ENCODE data around the gene CACUL1. TPM values are rescaled to one million over a fixed set of nuclear protein-coding genes. Genes with fewer than 3 reads are reported as not detected.

The CACUL1 gene
- total and polyA plus RNA-seq, 2 experiments from 2014 or later, result 37.5 to 48.3 TPM

- no peaks in the 10 kb centered on the region for H3K36me3 ChIP-seq (replicated peaks; ENCODE audit: insufficient read depth, low read depth)
- H3K9me3 ChIP-seq (ENCODE audit: low read depth), result no peaks in the 10 kb centered on the region
- no peak for DNase-seq (ENCODE audit: low spot score)
- H2AFZ ChIP-seq, result no peak overlapping the region
- 83% methylated on average over 3 of the region's 3 CpGs for WGBS (ENCODE audit: low lambda C conversion rate, missing lambda C conversion rate)
- no peak overlapping the region for H3K4me3 ChIP-seq
- no peaks in the 10 kb centered on the region for H3K4me1 ChIP-seq (ENCODE audit: insufficient read depth)
- no peaks in the 10 kb centered on the region for H3K9me2 ChIP-seq (replicated peaks; ENCODE audit: insufficient read depth)
- H4K20me1 ChIP-seq (ENCODE audit: insufficient read depth, poor library complexity, severe bottlenecking), result no peaks in the 10 kb centered on the region
- no peaks in the 10 kb centered on the region for H3K79me2 ChIP-seq
- peak overlapping the region; percentile 32 for H3K4me2 ChIP-seq
- TF ChIP-seq EZH2phosphoT487 (IDR thresholded peaks at IDR 0.05; ENCODE audit: low read depth, severe bottlenecking, unreplicated experiment) (no peak), CTCF (IDR thresholded peaks at IDR 0.05; ENCODE audit: poor library complexity) (no peak), EZH2 (IDR thresholded peaks at IDR 0.05; ENCODE audit: borderline replicate concordance) (no peak)
- no peak overlapping the region for H3K27ac ChIP-seq
- no peaks in the 10 kb centered on the region for H3K27me3 ChIP-seq
These were observed 84.9 kb downstream of the CACUL1 start for GRCh38 chr10:118669835-118670234.

- DNase-seq (ENCODE audit: low spot score), result no peak
- Histone ChIP-seq H3K36me3 (replicated peaks; ENCODE audit: insufficient read depth, low read depth) (no peaks in the 10 kb centered on the region), H2AFZ (no peak overlapping the region), H3K9me3 (ENCODE audit: low read depth) (no peaks in the 10 kb centered on the region), H3K9me2 (replicated peaks; ENCODE audit: insufficient read depth) (no peaks in the 10 kb centered on the region), H3K4me1 (ENCODE audit: insufficient read depth) (no peaks in the 10 kb centered on the region), H3K4me2 (peak overlapping the region; percentile 32), H4K20me1 (ENCODE audit: insufficient read depth, poor library complexity, severe bottlenecking) (no peaks in the 10 kb centered on the region), H3K79me2 (no peaks in the 10 kb centered on the region), H3K27ac (no peak overlapping the region), H3K4me3 (no peak overlapping the region), H3K27me3 (no peaks in the 10 kb centered on the region)
- no peak for TF ChIP-seq CTCF (IDR thresholded peaks at IDR 0.05; ENCODE audit: poor library complexity)
- peak; percentile 47 for TF ChIP-seq EZH2phosphoT487 (IDR thresholded peaks at IDR 0.05; ENCODE audit: low read depth, severe bottlenecking, unreplicated experiment)
- WGBS (ENCODE audit: low lambda C conversion rate, missing lambda C conversion rate), result 48% methylated on average over 20 of the region's 20 CpGs
These were observed 85.6 kb downstream of the CACUL1 start for GRCh38 chr10:118669020-118669791.

- Histone ChIP-seq H3K9me3 (ENCODE audit: low read depth) (no peaks in the 10 kb centered on the region), H4K20me1 (ENCODE audit: insufficient read depth, poor library complexity, severe bottlenecking) (no peaks in the 10 kb centered on the region), H3K36me3 (replicated peaks; ENCODE audit: insufficient read depth, low read depth) (no peaks in the 10 kb centered on the region), H3K4me1 (ENCODE audit: insufficient read depth) (no peaks in the 10 kb centered on the region), H3K4me2 (no peak overlapping the region), H3K79me2 (no peaks in the 10 kb centered on the region), H2AFZ (no peak overlapping the region), H3K4me3 (no peak overlapping the region), H3K27me3 (no peaks in the 10 kb centered on the region), H3K9me2 (replicated peaks; ENCODE audit: insufficient read depth) (no peaks in the 10 kb centered on the region), H3K27ac (no peak overlapping the region)
- 72% methylated on average over 9 of the region's 9 CpGs for WGBS (ENCODE audit: low lambda C conversion rate, missing lambda C conversion rate)
- TF ChIP-seq EZH2phosphoT487 (IDR thresholded peaks at IDR 0.05; ENCODE audit: low read depth, severe bottlenecking, unreplicated experiment) (no peak), EZH2 (IDR thresholded peaks at IDR 0.05; ENCODE audit: borderline replicate concordance) (no peak), CTCF (IDR thresholded peaks at IDR 0.05; ENCODE audit: poor library complexity) (no peak)
- DNase-seq (ENCODE audit: low spot score), result no peak
These were observed 86.4 kb downstream of the CACUL1 start for GRCh38 chr10:118668228-118668952.

Measured in hepatocyte (in vitro differentiated cells).